Amniotic epithelial cell (primary cell): Measurements from ENCODE around the gene MARCKSL1.

Experiments used
- DNase-seq: peaks from one replicate; pipeline ENCODE4 v3.0.0-alpha.2; 2010; ENCODE audit warnings: low read depth

The MARCKSL1 gene

GRCh38 chr1:32352831-32353383 lies 16.9 kb upstream of the MARCKSL1 start:
- DNase-seq, result peak; percentile 72

GRCh38 chr1:32352239-32352745 lies 16.3 kb upstream of the MARCKSL1 start:
- DNase-seq, result no peak

GRCh38 chr1:32351399-32352238 lies 15.6 kb upstream of the MARCKSL1 start:
- DNase-seq, result peak; percentile 92

- DNase-seq, result peak; percentile 69
These were observed 14.9 kb upstream of the MARCKSL1 start for GRCh38 chr1:32350785-32351398.

GRCh38 chr1:32349211-32349708 lies 13.2 kb upstream of the MARCKSL1 start:
- DNase-seq, result peak; percentile 92

GRCh38 chr1:32346532-32347157 lies 10.6 kb upstream of the MARCKSL1 start:
- DNase-seq, result no peak

- peak; percentile 87 for DNase-seq
These were observed 9.3 kb upstream of the MARCKSL1 start for GRCh38 chr1:32345289-32345827.

GRCh38 chr1:32342704-32343103 lies 6.7 kb upstream of the MARCKSL1 start:
- no peak for DNase-seq

- DNase-seq, result no peak
These were observed 5.9 kb upstream of the MARCKSL1 start for GRCh38 chr1:32341971-32342370.

GRCh38 chr1:32341186-32341757 lies 5.2 kb upstream of the MARCKSL1 start:
- DNase-seq, result no peak

- peak; percentile 86 for DNase-seq
These were observed 3.4 kb upstream of the MARCKSL1 start for GRCh38 chr1:32339363-32339978.

- no peak for DNase-seq
These were observed 2.7 kb upstream of the MARCKSL1 start for GRCh38 chr1:32338637-32339145.

GRCh38 chr1:32337855-32338636 lies 2.0 kb upstream of the MARCKSL1 start:
- no peak for DNase-seq

- no peak for DNase-seq
These were observed 1.1 kb upstream of the MARCKSL1 start for GRCh38 chr1:32336963-32337675.

- no peak for DNase-seq
These were observed 529 bp upstream of the MARCKSL1 start for GRCh38 chr1:32336591-32336932.

GRCh38 chr1:32335535-32335789 lies 571 bp downstream of the MARCKSL1 start:
- no peak for DNase-seq

- no peak for DNase-seq
These were observed 1.0 kb downstream of the MARCKSL1 start for GRCh38 chr1:32334864-32335534.

GRCh38 chr1:32334274-32334861 lies 1.7 kb downstream of the MARCKSL1 start:
- DNase-seq, result no peak
